Measurements from ENCODE around the gene HLA-DPA1. TPM values are rescaled to one million over a fixed set of nuclear protein-coding genes. Genes with fewer than 3 reads are reported as not detected.

Gene HLA-DPA1
- total and polyA plus RNA-seq, 7 donors: 29.9 to 210 (median 51.0) TPM

GRCh38 chr6:33113755-33114154, 40.3 kb upstream of the HLA-DPA1 start:
- TF ChIP-seq EP300 (IDR thresholded peaks at IDR 0.05) (no peak), POLR2A (IDR thresholded peaks at IDR 0.05) (no peak), POLR2AphosphoS5 (IDR thresholded peaks at IDR 0.05) (no peak), CTCF (IDR thresholded peaks at IDR 0.05) (no peak)
- intact Hi-C loops (cut with DNase I): no loop called here
- 66 to 67% methylated on average over 7 of the region's 7 CpGs for WGBS, 2 donors
- Histone ChIP-seq H3K9me3 (no peaks in the 10 kb centered on the region), H3K36me3 (no peaks in the 10 kb centered on the region), H3K4me3 (no peak overlapping the region), H3K27ac (no peak overlapping the region), H3K4me1 (peaks cover 0 to 7% (median 0%) of the 10 kb centered on the region in 4 donors), H3K27me3 (peaks cover 19 to 73% (median 26%) of the 10 kb centered on the region in 3 donors)
- no peak for DNase-seq

- H3K4me1 ChIP-seq: peaks cover 0 to 6% (median 0%) of the 10 kb centered on the region in 4 donors
- TF ChIP-seq POLR2A (IDR thresholded peaks at IDR 0.05) (no peak), POLR2AphosphoS5 (IDR thresholded peaks at IDR 0.05) (no peak), EP300 (IDR thresholded peaks at IDR 0.05) (no peak)
- intact Hi-C loops (cut with DNase I): no loop called here
- H3K36me3 ChIP-seq: no peaks in the 10 kb centered on the region
- H3K27ac ChIP-seq: no peak overlapping the region
- no peak for DNase-seq
- H3K9me3 ChIP-seq: no peaks in the 10 kb centered on the region
- no peak overlapping the region for H3K4me3 ChIP-seq
- 18 to 30% methylated on average over 1 of the region's 1 CpG for WGBS, 2 donors
- H3K27me3 ChIP-seq: peaks cover 10 to 65% (median 13%) of the 10 kb centered on the region in 3 donors
These were observed 38.7 kb upstream of the HLA-DPA1 start for GRCh38 chr6:33112148-33112547.

GRCh38 chr6:33108307-33108706, 34.9 kb upstream of the HLA-DPA1 start:
- Histone ChIP-seq H3K27me3 (peaks cover 0 to 38% (median 0%) of the 10 kb centered on the region in 3 donors), H3K27ac (no peak overlapping the region), H3K9me3 (no peaks in the 10 kb centered on the region), H3K36me3 (no peaks in the 10 kb centered on the region), H3K4me1 (no peaks in the 10 kb centered on the region), H3K4me3 (no peak overlapping the region)
- TF ChIP-seq POLR2AphosphoS5 (IDR thresholded peaks at IDR 0.05) (no peak), EP300 (IDR thresholded peaks at IDR 0.05) (no peak), POLR2A (IDR thresholded peaks at IDR 0.05) (no peak), CTCF (IDR thresholded peaks at IDR 0.05) (no peak)
- WGBS, 2 donors: 78 to 85% methylated on average over 2 of the region's 2 CpGs
- intact Hi-C loops (cut with DNase I): no loop called here
- DNase-seq: no peak

- no peak for DNase-seq
- intact Hi-C loops (cut with DNase I): no loop called here
- 71 to 91% methylated on average over 2 of the region's 2 CpGs for WGBS, 2 donors
- peaks cover 0 to 31% (median 0%) of the 10 kb centered on the region in 3 donors for H3K27me3 ChIP-seq
- H3K9me3 ChIP-seq: no peaks in the 10 kb centered on the region
- no peaks in the 10 kb centered on the region for H3K4me1 ChIP-seq
- no peaks in the 10 kb centered on the region for H3K36me3 ChIP-seq
- no peak for TF ChIP-seq POLR2AphosphoS5 (IDR thresholded peaks at IDR 0.05)
- no peak for TF ChIP-seq POLR2A (IDR thresholded peaks at IDR 0.05)
- no peak for TF ChIP-seq CTCF (IDR thresholded peaks at IDR 0.05)
- H3K27ac ChIP-seq: no peak overlapping the region
- no peak overlapping the region for H3K4me3 ChIP-seq
These were observed 34.2 kb upstream of the HLA-DPA1 start for GRCh38 chr6:33107641-33108040.

GRCh38 chr6:33105916-33106871, 32.7 kb upstream of the HLA-DPA1 start:
- no peaks in the 10 kb centered on the region for H3K4me1 ChIP-seq
- 55 to 69% methylated on average over 9 of the region's 9 CpGs for WGBS, 2 donors
- TF ChIP-seq CTCF (IDR thresholded peaks at IDR 0.05): no peak
- H3K36me3 ChIP-seq: no peaks in the 10 kb centered on the region
- peaks cover 0 to 2% (median 0%) of the 10 kb centered on the region in 4 donors for H3K9me3 ChIP-seq
- peaks cover 0 to 25% (median 0%) of the 10 kb centered on the region in 3 donors for H3K27me3 ChIP-seq
- intact Hi-C loops (cut with DNase I): no loop called here
- H3K4me3 ChIP-seq: no peak overlapping the region
- H3K27ac ChIP-seq: no peak overlapping the region
- DNase-seq: no peak

Data from sigmoid colon (tissue), 7 donors.